Smooth muscle cell of the brain vasculature (primary cell): ENCODE data around the gene CAMK1D.

Experiments
- DNase-seq: peaks from one replicate; pipeline ENCODE4 v3.0.0-alpha.2; 2012; ENCODE audit warnings: low read depth, low spot score

Gene CAMK1D

GRCh38 chr10:12822126-12822892 is 473.0 kb downstream of the CAMK1D start:
- DNase-seq, result no peak

GRCh38 chr10:12822893-12823170 is 473.5 kb downstream of the CAMK1D start:
- DNase-seq, result no peak

- DNase-seq, result no peak
These were observed 474.0 kb downstream of the CAMK1D start for GRCh38 chr10:12823328-12823727.

GRCh38 chr10:12825260-12825849 is 476.0 kb downstream of the CAMK1D start:
- no peak for DNase-seq

- no peak for DNase-seq
These were observed 477.5 kb downstream of the CAMK1D start for GRCh38 chr10:12826800-12827372.

GRCh38 chr10:12828736-12829135 is 479.4 kb downstream of the CAMK1D start:
- DNase-seq, result no peak

GRCh38 chr10:12829831-12830390 is 480.6 kb downstream of the CAMK1D start:
- no peak for DNase-seq

GRCh38 chr10:12832096-12832495 is 482.7 kb downstream of the CAMK1D start:
- no peak for DNase-seq

GRCh38 chr10:12833451-12833850 is 484.1 kb downstream of the CAMK1D start:
- DNase-seq, result no peak

GRCh38 chr10:12834116-12834665 is 484.8 kb downstream of the CAMK1D start:
- no peak for DNase-seq

GRCh38 chr10:12834721-12835120 is 485.4 kb downstream of the CAMK1D start:
- no peak for DNase-seq

GRCh38 chr10:12835709-12836108 is 486.4 kb downstream of the CAMK1D start:
- DNase-seq, result no peak

GRCh38 chr10:12838366-12838765 is 489.0 kb downstream of the CAMK1D start:
- no peak for DNase-seq

GRCh38 chr10:12838995-12839927 is 489.9 kb downstream of the CAMK1D start:
- no peak for DNase-seq

- no peak for DNase-seq
These were observed 490.7 kb downstream of the CAMK1D start for GRCh38 chr10:12839941-12840611.

GRCh38 chr10:12841426-12841825 is 492.1 kb downstream of the CAMK1D start:
- DNase-seq, result no peak

GRCh38 chr10:12841826-12842225 is 492.5 kb downstream of the CAMK1D start:
- DNase-seq, result no peak

- no peak for DNase-seq
These were observed 493.0 kb downstream of the CAMK1D start for GRCh38 chr10:12842310-12842709.

GRCh38 chr10:12843296-12843945 is 494.1 kb downstream of the CAMK1D start:
- DNase-seq, result no peak

GRCh38 chr10:12844811-12845483 is 495.6 kb downstream of the CAMK1D start:
- peak; percentile 56 for DNase-seq
